HG03060 (cell line): ENCODE results near the gene GJA5.

ENCODE experiments used
- ATAC-seq: cut with Tn5 transposase; IDR thresholded peaks from one replicate; pipeline ENCODE4 v1.9.1; 2021; ENCODE audit warnings: low read depth, moderate number of reproducible peaks; ENCODE audit not compliant: unreplicated experiment

GJA5 gene

DNA sequence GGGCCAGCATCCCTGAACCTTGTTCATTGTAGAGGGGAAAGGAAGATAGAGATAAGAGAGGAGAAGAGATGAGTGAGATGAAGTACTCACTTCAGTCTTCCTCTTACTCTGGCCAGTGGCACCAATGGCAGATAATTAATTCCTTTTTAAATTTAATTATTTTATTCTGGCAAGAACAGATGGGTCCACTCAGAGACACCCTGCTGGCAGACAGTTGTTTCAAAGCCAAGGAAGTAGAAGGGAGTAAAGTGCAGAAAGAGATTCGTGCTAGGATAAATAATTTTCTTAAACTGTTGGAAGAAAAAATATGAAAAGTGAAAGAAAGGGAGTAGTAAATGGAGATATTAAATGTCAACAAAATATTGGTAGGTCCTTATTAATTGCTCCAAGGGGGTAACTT lies 7.7 kb upstream of the GJA5 start:
- ATAC-seq = no peak

DNA sequence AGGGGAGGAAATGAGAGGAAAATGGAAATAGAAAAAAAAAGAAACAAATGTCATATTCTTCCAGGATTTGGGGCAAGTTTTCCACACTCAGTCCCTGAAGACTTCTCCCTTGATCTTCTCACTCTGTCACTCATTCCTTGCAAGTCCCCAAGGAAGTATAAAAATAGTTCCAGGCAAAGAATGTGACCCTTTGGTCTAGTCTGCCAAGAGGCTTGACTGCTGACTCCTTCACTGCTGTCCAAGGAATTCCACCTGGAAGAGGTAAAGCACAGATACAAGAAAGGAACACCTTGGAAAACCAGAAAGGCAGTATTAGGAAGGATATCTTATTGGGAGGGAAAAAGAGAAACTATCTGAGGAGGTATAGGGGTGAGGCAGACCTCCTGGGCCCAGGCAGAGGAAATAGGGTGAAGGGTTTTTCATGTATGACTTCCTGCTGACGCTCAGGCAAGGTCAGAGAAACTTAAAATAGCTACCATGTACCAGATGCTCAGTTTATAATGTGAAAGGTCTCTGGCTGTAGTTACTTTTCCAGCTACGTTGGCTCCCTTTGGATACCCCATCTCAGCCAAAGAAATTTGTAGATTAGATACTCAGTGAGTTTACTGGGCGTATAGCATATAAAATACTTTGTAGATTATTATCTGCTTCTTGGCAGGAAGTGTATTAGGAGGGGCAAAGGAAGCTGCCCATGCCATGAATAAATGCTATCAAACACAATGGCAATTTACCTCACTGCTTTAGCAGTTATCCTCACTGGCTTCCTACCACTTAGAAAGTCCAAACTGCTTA lies 2.0 kb upstream of the GJA5 start:
- ATAC-seq = no peak

DNA sequence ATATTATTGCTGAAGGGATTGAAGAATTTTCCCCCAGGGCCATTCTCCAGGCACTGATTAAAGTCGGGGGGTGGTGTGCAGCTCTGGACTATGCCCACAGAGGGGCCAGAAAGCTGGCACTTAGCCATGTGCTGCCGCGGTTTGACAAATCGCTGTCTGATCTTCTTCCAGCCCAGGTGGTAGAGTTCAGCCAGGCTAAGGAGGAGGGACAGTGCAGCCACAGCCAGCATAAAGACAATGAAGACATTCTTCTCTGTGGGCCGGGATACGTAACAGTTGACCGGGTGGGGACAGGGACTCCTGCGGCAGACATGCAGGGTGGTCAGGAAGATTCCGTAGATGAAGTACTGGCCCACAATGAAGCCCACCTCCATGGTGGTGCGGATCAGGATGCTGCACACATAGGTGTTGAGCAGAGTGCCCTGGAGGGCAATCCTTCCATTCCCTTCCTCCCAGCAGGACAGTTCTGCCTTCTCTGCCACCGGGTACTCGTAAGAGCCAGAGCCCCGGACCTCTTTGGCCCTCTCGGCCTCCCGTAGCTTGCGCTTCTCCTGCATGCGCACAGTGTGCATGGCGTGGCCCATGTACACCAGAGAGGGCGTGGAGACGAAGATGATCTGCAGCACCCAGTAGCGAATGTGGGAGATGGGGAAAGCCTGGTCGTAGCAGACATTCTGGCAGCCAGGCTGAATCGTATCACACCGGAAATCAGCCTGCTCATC lies 1.9 kb downstream of the GJA5 start:
- no peak for ATAC-seq

DNA sequence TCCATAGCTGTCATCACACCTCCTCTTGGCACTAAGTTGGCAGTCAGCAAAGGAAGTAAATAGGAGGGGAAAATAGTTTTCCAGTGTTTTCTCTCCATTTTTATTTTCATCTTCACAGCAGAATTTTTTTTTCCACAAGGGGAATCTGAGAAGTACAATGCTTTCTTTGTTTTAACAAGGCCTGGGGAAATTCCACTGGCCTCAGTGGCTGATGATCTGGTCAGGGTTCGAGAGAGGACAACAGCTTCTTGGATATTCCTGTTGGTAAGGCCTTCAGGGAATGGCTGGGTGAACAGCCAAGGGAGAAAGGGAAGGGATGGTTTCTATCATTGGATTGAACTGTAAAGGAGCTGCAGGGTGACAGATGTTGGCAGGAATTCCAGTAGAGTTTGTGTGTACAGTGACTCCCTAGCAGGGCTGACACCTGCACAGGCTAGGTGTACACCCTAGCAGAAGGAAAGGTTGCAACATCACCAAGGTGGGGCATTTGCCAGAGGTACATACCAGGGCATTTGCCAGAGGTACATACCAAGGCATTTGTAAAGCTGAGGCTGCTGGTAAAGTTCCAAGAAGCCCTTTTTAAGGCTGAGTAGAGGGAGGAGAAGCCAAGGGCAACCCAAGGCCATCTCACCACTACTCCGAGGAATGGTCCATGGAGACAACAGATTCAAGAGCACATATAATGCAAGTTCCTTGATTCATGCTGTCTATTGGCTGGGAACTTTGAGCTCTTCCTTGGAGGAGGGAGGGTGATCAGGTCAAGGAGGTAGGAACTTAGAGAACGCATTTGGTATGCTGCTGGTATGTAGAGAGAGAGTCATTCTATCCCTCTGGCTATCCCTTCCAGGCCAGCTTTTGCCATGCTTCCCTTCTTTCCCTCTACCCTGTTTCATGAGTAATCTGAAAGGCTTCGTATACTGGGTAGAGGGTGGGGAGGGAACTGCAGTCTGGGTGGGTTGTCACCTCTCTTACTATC lies 3.1 kb downstream of the GJA5 start:
- ATAC-seq = no peak

DNA sequence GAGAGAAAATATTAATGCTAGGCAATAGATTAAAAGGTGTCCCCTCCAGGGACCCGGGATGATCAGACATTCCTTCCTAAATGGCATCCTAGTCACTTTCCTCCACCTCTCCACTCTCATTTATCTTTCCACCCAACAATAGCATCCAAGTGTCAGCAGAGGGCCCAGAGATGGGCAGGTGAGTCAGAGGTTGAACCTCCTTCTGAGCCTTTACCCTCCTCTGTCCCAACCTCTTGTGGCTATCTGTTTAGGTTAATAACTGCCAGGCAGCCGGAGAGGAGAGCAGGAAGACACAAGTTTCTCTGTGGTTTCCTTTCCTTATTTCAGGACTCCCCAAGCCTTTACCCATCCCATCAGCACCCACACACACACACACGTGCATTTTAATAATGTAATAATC lies 4.1 kb downstream of the GJA5 start:
- no peak for ATAC-seq

DNA sequence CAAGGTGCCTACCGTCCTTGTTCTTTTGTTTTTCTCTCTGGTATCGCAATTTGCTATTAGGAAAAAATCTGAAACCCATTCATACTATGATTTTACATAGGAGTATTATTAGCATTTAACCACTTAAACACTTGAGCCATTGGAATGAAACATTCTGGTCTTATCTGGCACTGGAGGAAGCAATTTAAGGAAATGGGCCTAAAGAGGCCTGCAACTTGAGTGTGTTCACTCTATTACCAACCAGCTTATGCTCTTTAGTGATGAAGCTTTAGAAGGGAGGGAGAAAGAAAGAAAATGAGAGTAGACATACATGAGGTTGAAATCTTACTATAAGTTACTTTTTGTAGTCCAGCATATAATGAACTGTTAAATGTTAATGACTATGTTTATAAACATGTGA lies 5.7 kb downstream of the GJA5 start:
- no peak for ATAC-seq

DNA sequence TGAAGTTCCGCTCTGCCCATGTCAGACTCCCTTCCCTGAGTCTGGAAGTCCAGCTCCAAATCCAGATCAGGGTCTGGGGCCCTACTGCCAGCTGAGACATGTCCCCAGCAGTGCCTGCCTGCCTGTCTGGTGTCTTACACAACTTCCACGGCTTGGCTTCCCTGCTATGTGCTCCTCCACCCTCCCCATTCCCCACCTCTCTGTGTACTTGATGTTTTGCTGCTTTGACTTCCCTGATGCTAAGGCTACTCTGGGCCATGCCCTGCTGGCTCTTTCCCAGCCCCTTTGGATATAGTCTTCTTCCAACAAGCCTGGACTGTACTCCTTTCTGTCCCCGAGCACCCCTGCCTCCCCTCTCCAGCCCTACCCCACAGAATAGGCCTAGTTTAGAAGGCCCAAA lies 7.3 kb downstream of the GJA5 start:
- ATAC-seq = no peak

DNA sequence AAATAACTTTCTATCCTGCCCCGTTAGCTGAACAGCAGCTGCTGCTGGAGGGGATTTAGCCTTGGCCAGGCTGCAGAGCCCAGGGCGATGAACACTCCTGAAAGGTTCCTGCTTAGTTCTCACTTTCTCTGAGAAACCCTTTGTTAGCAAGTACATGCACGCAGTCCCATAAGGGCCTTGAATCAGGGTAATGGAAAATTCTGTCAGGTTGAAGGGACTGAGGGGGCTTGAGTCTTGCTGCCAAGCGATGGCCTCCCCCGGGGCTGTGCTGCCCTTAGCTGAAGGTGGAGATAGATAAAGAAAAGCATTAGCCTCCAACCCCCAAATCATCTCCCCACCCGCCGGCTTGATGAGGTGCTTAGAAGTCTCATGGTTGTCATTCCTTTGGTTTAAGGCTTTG lies 7.9 kb downstream of the GJA5 start:
- ATAC-seq = no peak

DNA sequence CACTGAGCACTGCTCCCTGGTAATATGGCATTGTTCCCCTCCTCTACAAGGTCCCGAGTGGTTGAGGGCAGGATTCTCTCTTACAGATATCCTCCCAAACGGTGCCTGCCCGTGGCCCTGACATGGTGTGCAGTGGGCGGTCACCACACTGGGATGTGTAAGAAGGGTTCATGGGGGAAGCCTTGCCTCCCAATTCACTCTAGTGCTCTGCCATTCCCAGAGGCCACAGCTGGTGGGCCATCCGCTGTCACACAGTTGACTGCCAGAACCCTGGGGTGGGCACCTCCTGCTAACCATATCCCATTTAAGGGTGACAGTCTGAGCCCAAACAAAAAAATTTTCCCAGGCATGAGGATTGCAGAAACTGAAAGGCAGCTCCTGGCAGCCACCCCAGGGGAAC lies 9.1 kb downstream of the GJA5 start:
- no peak for ATAC-seq

DNA sequence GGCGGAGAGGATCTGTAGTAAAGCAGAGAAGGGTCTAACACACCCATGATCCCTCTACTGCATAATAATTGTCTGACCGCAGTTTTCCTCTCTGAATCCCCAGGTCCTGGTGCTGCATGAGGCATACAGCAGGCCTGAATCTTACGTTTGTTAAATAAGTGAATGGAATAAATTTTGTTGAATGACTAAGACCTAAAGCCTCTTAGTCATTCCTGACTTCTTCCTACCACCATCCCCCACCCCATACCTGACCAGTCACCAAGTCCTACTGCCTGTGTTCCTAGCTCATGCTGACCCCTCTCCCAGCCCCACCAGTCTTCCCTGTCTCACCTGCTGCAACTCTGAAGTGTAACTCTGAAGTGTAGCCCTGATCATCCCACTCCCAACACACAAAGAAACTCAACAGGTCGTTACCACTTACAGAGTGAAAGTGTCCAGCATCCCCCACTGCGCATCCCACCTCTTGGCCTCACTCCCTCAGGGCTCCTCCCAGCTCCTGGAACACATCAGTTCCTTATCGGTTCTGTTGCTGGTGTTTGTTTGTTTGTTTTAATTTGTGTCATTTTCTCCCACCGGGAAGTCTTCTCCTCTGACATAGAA lies 9.7 kb downstream of the GJA5 start:
- ATAC-seq = no peak

DNA sequence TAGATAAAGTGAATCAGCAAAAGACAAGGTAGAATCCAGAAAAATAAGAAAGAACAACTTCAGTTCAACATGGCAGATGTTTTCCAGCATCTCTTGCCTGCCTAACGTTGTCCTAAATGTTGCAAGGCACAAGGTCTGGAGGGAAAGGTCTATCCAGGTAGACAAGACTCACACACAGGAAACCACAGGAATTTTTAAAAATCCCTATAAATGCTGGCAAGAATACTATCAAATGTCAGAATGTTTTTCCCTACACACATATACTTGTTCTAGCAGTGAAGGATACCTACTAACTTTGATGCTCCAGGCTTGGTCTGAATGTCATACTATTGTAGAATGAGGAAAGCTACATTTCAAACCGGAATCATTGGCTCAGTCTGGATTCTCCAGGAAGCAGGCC lies 10.6 kb downstream of the GJA5 start:
- ATAC-seq = no peak

DNA sequence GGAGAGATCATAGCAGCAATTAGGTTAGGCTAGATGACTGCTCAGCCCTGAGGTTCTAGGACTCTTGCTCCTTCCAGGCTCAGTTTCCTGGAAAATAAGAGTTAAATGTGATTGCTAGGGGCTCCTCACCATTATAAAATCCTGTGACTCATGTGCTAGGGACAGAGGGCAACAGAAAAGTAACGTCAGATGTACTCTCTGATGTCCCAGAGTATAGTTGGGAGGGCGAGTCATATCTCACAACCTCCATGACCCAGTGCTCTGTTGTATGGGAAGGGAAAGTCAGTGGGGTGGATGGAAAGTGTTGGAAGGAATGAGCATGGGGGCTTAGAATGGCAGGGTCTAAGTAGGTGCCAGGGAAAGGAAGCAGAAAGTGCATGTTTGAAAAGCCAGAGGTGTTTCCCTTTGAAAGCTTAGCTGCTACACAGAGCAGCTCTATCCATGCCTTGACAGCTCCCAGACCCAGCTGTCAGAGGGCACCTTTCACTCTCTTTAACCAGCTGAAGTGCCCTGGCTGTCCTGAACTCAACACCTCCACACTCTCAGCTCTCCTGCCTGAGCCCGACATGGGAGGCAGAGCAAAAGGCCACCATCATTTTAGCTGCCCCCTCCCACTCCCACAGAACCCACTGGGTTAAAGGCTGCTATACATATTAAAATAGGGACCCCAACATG lies 11.6 kb downstream of the GJA5 start:
- ATAC-seq = no peak

DNA sequence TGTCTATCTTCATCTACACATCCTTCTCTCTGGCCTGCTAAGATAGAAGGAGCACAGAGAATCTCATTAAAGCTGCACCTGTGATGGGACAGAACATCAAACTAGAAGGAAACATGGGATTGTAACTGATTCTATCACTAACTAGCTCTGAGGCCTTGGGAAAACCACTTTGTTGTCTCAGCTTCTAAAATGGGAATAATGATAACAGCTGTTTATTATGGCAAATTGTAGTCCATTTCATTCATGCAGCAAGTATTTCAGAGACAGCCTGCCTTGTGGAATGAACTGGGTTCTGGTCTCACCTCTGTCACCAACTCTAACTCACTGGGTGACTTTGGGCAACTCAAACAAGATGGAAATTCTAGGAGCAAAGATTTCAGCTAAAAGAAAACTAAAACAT lies 12.4 kb downstream of the GJA5 start:
- ATAC-seq = no peak

DNA sequence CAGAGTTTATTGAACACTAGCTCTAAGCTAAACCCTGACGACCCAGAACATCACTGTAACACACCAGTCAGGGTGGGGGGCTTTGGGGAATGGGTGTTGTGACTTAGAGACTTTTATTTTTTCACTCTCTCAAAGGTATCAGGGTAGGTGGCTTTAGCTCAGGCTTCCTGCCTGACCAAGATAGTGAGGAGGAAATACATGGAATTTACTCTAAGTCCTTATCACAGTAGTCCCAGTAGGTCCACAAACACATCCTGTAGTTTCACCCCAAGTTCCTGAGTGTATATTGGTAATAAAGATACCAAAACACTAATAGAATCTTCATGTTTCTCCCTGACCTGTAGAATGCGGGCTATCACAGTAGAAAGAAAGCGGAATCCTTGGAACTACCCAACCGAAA lies 15.1 kb downstream of the GJA5 start:
- no peak for ATAC-seq

DNA sequence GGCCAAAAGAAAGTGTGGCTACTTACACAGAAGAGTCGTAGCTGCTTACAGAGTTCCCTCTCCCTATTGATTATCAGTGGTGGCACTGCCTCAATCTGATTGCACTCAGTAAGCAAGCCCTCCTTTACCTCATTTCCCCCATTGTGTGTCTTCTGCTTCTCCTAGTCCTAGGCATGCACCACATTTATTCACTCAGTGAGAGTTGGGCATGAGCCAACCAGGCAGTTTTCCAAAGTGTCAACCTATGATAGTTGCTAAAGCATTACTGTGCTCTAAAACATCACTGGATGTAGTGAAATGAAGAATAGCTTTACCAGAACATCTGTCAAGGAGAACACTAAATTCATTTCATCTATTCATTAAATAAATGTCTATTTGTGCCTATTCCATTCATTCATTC lies 19.3 kb downstream of the GJA5 start:
- no peak for ATAC-seq

DNA sequence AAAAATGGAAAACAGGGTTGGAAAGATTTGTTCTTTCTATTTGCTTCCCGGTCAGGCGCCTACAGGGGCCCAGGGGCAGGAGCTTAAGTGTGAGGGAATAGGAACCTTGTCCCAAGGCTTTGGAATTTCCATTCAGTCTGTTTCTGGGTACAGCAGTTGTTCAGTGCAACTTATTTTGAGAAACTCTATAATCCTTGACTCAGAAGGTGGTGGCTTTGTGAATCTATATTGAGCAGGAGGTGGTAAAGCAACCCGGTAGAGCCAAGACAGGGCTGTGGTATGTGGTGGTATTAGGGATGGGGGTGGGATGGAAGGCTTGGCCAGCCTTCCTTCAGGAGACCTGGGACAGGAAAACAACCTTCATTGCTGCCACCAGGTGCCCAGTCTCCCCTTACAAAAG lies 20.0 kb downstream of the GJA5 start:
- ATAC-seq = no peak

DNA sequence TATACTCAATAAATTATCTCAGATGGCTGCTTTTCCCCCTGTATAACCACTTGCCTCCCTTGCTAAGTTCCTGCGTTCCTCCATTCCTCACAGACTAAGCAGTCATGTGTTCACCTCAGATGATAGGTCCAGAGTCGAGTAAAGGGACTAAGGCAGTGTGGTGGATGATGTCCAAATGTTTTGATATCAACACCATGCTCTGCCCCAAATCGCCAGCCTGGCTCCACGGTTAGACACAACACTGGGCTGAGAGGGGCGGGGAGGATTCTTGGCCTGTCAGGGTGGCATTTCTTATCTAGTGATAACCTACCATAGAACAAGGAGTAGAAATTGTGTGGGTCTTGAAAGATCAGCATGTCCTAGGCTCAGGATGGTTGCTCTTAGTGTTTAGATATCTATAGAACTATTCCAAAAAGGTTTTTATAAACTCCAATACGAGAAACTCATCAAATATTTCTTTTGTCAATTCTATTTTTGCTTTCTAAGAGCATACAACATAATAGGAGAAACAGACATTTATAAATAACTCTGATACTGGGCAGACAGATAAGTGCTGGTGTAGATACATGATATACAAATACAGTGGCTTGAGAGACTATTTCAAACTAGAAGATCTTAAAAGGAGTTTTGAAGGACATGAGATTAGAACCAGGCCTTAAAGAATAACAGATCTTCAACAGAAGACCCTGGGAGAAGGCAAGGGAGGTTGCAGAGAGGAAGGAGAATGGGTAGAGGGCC lies 21.5 kb downstream of the GJA5 start:
- ATAC-seq = no peak

DNA sequence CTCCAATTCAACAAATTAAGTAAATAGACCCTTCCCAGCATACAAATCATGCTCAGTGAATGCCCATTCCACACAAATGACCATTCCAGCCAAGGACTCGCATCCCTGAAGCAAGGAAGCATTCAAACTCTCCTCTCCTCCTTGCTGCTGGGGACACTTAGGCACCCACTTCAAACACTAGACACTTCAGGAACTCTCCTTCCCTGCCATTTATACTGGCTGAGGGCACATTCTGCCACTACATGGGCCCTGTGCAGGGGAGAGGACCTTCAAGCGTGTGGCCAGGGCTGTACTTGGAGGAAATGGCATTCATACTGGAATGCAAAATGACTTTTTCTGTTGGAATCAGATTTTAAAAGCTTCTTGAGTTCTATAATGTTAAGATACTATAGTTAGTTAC lies 22.3 kb downstream of the GJA5 start:
- ATAC-seq = no peak

DNA sequence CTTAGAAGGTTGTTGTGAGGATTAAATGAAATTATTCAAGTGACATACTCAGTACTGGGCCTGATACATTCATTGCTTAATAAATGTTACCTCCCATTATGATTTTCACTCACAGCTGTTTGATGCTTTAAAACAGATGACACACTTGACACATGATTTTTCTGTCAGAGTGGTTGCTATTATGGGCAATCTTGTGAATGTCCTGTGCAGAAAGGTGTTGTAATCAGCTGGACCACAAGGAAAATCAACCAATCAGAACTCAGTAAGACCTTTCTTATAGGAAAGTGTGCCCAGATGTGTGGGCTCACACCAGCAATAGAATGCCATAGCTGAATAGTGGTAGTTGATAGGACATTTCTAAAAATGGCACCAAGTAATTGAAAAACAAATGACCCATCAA lies 23.5 kb downstream of the GJA5 start:
- ATAC-seq = no peak

DNA sequence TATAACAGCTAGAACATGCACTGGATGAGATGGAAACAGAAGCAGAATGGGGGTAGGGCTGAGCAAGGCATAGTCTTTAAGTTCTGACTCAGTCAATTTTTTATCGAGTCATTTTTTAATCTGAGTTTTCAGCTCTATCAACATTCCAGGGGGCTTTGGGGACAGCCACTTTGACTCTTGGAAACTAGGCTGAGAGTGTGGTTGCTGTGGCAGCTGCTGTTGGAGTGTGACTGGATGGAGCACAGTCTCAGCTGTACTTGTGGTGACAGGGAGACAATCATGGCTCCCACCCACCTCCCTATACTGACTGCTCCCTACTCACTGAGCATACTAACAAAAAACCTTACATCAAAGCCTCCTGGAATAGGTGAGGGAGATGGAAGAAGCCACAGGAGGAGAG lies 25.0 kb downstream of the GJA5 start:
- no peak for ATAC-seq
